Effector CD8-positive, alpha-beta T cell (primary cell): ENCODE measurements around the gene GPR31.

Experiments
- DNase-seq: peaks from one replicate; lab custom pipeline; 2025; lab: John Stamatoyannopoulos, UW

GPR31 gene

DNA sequence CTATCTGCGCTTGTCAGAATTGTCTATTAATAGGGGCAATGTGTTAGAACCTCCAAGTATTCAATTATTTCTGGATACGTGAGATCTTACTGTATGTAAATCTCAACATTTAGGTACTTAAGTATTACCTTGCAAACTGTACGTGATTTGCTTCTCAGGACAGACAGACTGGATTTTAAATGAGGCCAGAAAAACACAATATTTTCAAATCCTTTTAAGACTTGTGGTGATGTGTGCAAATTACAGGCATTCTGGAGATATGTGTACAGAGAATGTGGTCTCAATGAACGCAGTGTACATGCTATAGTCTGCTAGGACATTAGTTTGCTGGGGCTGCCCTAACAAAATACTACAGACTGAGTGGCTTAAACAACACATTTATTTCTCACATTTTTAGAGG is 18.0 kb downstream of the GPR31 start:
- DNase-seq = no peak

DNA sequence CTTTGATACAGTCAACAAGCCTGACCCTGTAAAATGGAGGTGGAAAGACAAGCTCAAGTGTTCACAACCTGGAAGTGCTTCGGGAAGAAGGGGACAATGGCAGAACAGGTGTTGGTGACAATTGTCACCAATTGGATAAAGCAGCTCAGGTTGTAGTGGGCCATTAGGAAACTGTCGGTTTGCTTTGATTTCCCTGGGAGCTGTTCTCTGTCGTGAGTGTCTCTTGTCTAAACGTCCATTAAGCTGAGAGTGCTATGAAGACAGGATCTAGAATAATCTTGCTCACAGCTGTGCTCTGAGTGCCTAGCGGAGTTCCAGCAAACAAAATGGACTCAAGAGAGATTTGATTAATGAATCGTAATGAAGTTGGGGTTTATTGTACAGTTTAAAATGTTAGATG is 19.9 kb downstream of the GPR31 start:
- no peak for DNase-seq

DNA sequence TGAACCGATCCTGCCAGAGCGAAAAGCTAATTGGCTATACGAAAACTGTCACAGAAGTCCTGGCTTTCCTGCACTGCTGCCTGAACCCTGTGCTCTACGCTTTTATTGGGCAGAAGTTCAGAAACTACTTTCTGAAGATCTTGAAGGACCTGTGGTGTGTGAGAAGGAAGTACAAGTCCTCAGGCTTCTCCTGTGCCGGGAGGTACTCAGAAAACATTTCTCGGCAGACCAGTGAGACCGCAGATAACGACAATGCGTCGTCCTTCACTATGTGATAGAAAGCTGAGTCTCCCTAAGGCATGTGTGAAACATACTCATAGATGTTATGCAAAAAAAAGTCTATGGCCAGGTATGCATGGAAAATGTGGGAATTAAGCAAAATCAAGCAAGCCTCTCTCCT is 20.7 kb downstream of the GPR31 start:
- DNase-seq = no peak

DNA sequence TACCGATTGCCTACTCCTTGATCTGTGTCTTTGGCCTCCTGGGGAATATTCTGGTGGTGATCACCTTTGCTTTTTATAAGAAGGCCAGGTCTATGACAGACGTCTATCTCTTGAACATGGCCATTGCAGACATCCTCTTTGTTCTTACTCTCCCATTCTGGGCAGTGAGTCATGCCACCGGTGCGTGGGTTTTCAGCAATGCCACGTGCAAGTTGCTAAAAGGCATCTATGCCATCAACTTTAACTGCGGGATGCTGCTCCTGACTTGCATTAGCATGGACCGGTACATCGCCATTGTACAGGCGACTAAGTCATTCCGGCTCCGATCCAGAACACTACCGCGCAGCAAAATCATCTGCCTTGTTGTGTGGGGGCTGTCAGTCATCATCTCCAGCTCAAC is 21.4 kb downstream of the GPR31 start:
- DNase-seq = no peak

DNA sequence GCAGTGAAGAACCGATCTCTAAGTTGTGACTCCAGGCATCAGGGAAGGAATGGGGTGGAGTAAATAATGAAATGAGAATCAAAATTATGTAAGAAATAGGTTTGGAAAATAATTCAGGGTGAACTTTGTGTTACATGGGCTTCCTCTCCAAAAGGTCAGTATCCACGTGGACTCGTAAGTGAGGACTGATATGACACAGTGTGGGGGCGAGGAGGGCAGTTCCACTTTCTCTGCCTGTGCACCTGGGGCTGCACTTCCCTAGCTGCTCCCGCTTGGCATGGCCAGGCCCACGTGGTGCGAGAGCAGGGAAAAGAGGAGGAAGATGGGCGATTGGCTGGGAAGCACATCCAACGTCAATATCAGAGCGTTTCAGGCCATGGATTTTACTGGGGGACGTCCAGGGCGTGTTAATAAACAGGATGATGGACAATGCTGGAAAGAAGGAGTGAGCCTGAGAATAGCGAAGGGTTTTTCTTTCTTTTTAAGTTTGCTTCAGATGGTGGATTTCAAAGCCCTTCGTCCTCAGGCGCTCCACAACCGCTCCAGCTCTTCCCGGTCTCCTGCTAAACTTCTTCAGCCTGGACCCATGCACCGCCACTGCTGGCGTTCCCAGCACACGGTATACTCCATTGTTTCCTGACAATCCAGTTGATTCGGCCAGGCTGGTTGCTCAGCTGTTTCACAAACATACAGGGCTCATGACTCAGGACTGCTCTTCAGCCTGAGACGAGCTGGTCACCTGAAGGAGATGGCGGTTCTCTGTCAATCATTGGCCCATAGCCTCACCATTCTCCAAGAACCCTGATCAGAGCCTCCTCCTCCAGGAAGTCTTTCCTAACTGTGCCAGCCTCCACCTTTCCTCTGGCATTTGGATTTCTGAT is 23.1 kb downstream of the GPR31 start:
- no peak for DNase-seq

DNA sequence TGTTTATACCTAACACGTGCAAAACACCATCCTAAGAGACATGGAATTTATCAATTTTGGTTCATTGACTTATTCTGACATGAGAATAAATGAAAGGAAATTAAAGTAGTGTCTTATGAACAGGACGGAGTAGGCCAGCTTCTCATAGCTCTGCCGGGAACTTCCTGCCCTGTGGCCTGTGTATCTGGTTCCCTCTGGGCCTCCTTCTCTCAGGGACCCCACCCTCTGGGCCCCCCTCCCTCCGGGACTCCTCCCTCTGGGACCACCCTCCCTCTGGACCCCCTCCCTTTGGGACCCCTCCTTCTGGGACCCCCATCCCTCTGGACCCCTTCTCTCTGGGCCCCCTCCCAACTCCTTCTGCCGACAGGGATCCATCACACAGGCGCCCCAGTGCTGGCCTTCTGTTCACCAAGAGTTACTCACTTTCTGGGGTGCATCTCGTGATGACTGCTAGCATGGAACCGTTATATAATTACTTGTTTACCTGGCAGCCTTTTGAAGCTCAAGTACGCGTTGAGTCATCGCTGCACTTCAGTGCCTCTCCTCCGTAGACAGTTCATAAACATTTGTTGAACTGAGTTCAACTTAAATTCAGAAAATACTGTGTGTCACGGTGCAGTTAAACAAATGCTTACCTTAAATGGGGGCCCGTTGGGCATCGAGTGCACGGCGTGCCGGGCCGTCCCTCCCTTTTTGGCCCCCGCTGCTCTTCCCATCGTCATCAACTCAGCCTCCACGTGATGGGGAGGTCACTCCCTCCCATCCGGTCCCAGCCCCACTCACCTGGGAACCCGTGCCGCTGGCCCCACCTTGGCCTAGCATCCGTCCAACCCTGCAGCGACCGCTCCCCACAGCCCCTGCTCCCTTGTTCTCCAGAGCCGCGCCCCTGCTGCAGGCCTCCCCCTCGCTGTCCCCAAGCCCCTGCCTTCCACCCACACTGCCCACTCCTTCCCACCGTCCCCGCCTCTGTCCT is 26.8 kb downstream of the GPR31 start:
- no peak for DNase-seq

DNA sequence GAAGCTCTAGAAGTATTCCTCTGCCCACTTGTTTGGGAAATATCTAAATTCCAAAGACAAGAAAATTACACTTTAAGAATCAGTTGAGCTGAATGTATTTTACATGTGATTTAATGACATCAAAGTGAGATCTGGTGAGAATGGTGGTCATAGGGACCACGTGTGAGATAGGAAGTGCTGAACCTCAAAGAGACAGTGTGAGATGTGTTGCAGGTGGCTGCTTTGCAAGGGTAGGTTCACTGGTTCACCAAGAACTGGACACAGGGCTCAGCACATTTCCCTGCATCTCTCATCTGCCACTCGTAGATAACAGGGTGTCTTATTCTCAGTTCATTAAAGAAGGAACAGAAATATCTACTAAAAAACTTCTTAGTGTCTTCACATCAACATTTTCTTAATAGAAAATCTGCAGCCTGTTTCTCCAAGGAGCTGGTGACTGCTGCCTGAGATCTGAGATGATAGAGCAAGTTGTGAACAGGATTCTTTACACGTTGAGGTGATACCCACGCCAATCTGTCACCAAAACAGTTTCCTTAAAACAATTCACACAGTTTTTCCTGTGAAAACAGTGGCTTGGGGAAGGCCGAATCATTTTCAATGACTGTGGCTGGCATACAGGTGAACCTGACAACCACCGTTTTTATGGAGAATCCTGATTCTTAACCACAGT is 27.6 kb downstream of the GPR31 start:
- no peak for DNase-seq

DNA sequence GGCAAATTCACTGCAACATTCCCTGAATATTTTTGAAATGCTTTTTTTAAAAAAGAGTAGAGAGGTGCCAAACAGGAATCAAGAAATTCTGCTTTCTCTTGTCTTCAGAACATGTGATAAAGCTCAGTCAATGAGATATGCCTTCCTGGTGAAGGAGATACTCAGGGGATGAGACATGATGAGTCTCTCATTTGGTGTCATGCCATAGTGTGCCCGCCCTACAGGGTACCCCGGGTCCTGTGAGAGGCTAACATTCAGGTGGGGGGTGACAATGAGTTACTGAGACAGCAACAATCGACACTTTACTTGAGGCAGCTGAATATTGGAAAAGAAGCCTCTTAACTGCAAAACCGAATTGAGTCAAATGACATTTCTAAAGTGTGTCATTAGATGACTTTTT is 28.2 kb downstream of the GPR31 start:
- no peak for DNase-seq

DNA sequence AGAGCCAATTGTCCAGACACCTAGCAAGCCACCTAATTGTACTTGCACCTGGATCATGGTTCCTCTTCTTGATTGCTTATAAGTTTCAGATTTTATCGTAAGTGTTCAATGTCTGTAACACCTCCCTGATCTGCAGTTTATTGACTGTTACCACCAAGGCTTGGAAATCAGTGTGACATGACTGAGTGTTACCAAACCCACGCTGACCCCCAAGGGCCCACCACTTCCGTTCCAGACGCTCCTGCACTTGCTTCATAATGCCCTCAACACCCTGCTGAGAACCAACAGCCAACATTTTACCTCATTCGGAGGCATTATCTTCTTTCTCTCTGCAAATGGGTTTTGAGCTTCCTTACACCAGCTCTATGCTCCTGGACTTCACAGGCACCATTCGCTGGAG is 28.6 kb downstream of the GPR31 start:
- DNase-seq = no peak

DNA sequence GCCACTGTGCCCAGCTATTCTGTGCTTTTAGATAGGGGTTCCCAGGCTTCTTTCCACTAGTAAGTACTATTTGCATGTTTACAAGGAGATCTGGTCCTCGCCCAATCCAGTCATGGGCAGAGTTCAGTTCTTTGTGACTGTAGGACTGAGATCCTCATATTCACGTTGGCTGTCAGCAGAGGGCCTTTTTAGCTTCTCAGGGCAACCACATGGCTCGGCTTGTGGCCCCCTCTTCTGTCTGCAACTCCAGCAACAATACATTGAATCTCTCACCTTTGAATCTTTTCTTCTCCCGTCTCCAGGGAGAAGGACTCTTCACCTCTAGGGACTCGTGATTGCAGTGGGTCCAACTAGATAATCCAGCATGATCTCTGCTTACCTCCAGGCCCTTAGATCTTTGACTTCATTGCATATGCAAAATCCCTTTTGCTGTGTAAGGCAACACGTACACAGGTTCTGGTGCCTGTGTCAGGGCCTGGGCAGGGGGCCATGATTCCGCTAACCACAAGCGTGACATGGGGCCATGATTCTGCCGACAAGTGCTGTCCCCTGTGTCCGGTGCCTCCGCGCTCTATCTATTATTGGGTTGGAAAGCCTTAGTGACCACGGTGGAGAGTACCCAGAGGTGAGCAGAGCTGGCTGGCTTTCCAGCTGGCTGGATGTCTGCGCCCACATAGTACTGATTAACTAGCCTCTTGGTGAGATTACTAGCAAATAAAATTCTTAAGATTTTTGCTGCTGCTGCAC is 29.8 kb downstream of the GPR31 start:
- no peak for DNase-seq

DNA sequence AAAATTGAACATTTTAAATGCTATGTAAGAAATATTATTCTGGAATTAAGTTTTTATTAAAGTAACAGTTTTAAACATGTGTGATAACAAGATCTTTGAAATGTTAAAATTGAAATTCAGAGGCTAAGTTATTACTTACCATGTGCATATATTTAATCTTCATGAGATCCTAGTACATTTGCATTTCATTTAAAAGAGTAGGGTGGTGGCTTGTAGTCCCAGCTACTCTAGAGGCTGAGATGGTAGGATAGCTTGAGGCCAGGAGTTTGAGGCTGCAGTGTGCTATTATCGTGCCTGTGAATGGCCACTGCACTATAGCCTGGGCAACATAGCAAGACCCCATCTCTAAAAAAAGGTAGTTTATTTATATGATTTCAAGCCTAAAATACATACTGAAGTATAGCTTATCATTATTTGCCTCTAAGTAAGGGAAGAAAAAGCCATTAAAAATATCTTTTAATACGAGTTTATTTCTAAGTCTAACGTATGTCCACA is 31.9 kb downstream of the GPR31 start:
- DNase-seq = no peak

DNA sequence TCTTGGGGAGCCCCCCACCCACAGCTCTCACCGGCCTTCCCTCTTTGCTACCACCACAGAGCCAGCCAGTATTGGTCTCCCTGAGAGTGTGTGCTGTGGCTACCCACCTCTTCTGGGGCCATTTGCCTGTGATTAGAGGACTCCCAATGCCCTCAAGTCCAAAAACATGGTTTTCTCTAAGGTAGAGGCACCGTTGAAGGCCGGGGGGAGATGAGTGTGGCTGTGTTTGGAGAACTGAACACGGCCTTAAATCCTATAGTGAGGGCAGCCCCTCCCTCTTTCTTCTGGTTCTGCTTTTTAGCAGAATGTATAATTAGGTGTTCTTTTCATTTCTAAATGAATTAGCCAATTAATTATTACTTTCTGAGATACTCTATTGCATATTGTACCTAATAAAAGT is 32.4 kb downstream of the GPR31 start:
- DNase-seq = no peak

DNA sequence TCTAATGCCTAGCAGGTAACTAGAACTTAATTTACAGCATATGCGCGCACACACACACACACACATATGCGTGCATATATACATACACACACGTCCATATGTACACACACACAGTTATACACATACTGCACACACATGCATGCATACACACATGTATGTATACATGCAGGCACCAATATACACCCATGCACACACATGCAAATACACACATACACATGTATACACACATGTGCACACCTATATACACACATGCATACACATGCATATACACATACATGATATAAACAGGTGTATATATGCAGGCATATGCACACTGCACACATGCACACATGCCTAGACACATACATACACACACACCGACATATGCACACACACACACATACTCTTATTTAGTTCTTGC is 33.0 kb downstream of the GPR31 start:
- no peak for DNase-seq

DNA sequence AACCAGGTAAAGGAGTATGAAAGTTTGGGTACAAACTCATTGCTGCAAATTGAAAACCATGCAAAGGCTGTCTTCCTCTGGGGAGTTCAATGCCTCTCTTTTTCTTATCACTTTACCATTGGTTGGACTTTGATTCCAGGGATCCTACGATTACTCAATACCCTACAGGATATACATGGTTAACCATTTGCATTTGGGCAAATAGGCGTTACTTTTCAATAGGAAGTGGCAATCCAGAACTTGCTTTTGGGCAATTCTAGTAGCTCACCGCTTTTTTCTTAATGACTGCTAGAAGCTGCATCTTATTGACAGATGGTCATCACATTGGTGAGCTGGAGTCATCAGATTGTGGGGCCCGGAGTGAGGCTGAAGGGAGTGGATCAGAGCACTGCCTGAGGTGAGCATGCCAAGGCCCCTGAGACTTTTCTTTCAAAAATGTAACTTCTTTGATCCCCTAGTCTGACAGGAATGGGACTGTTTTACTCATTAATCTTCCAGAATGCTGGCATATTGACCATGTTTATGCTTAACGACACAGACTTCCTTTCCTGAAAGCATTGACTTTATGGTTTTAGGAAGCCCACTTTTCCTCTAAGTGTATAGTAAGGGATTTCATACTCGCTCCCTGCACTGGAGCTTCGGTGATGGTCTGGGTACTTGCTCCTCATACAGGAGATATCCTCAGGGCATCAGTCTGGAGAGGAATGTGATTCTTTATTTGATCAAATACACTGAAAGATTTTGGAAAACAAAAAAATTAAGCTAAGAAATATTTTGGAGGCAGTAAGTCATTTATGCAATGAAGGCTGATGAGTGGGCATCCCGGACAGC is 34.7 kb downstream of the GPR31 start, which contains the start of gene CCR6:
CCR6 (plus strand) TSS at position 270 of the 831 bp plus-strand sequence. CDS start 13,039 bp downstream, outside the sequence.
- DNase-seq = no peak

DNA sequence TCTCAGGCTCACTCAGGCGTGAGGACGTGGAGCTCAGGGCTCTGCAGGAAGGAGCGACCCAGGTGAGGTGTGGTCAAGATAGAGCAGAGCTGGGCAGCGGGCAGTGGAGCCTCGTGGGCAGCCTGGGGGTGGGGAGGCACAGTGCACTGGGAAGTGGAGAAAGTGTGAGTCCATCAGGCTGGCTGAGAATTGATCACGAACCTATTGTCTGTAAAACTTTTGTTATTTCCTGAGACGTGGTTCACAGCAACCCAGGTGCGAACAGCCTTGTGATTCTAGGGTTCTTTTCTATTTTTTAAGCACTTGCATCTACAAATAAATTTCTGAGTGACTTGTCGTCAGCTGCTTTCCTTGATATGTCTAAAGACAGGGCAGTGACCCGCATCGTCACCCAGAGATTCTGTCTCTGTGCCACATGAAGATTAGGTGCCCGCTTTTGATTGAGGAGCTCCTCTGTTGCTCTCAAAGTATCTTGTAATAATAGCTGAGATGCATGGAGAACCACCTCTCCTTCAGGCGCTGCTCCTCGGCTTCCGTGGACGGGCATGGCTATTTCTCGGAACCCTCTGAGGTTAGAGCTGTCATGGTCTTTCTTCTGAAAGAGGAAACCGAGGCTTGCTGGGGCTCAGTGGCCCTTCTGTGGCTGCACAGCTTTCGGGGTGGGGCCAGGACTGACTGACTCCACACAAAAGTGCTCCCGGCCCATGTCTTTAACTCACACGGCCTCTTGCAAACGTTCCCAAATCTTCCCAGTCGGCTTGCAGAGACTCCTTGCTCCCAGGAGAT is 35.5 kb downstream of the GPR31 start:
- no peak for DNase-seq

DNA sequence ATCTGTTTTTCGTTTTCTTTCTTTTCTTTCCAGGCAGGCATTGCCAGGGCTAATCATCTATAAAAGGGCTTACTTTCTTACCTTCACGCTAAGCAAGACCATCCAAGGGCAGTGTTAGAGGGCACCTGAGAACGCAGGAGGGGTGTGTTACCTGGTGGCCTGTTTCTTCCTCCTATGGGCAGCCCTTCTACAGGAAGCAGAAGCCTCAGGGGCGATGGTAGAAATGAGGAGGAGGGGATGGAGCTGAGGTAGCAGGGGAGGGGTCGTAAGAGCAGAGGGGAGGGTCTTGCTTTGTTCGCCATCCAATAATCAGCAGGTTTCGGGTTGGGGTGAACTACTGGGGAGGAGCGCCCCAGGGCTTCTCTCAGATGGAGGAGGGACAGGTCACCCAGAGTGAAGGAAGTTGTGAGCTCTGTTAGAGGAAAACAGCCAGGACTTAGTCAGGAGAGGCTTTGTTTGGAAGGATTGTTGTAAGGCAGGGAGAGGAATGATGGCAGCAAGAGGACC is 36.4 kb downstream of the GPR31 start:
- no peak for DNase-seq

DNA sequence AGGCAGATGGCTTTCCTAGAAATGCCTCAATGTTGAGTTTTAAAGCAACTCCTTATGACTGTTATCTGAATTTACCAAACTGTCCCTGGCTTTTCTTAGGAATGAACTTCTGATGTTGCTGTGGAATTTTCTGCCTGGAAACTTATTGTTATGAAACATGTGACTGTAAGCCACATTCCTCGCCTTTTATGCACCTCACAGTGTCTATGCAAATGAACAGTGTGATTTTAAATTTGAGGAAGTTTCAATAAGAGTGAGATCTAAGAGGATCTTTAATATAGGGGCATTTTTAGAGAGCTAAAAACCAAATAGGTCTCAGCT is 37.2 kb downstream of the GPR31 start:
- DNase-seq = no peak

DNA sequence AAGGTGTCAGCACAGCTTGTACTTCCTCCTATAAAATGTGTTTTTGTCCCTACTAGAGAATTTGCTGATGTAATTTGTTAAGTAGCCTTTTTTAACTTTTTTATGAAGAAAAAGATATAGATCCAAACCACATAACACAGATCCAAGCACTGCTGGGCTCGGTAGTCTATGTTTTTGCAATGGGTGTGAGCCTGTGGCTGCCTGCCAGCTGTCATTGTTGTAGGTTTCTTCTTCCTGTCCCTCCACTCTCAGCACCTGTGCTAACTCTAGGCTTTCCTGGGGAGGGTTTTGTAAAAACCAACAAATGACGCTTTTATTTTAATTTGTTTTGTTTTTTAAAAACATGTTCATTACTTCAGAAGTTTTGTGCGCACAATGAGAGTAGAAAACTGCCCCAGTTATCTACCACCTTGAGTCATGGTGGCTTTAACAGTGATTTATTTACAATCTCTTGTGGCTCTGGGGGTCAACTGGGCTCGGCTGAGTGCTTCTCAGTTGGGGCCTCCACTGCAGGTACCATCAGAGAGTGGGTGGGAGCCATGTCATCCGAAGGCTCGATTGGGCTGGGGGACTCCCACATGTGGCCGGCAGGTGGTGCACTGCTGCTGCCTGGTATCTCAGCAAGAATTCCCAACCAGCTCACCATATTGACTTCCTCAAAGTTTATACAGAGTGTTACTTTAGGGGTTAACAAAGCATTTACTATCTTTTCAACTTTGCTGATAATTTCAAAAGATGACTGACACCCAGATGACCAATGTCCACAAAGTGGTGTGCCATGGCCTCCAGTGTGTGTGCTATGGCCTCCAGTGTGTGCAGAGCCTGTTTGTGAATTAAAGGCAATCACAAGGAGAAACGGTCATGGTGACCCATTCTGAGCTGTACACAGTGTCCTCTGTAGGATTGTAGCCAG is 37.9 kb downstream of the GPR31 start:
- no peak for DNase-seq
